CD4-positive, alpha-beta T cell treated with Interleukin-17A for 1 hour (primary cell): ENCODE data around the gene CDKAL1.
"Not testable (repeated sequence)": the region's sequence is repeated elsewhere in the genome, so short reads cannot be mapped to it uniquely, and the experiment has no call there.

Experiments
- DNase-seq: peaks from one replicate; pipeline ENCODE4 v3.0.0-alpha.2; 2020

Gene CDKAL1

GRCh38 chr6:20808439-20808838 is 274.2 kb downstream of the CDKAL1 start:
- no peak for DNase-seq

DNA sequence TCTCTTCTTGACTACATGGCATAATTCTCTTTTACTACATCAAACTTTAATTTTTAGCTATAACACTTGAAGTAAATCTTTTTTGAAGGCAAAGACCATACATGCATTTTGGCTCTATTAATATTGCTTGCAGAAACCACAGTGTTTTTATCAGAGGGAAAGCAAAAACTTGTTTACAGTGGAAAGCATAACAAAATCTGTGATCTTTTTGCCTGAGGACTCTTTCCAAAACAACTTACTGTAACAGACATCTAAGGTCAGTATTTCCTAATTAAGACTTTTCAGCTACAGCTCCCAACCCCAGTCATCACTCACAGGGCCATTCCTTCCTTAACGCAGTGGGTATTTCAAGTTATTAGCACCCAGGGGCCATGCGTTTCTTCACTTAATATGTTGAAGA is 274.7 kb downstream of the CDKAL1 start:
- no peak for DNase-seq

DNA sequence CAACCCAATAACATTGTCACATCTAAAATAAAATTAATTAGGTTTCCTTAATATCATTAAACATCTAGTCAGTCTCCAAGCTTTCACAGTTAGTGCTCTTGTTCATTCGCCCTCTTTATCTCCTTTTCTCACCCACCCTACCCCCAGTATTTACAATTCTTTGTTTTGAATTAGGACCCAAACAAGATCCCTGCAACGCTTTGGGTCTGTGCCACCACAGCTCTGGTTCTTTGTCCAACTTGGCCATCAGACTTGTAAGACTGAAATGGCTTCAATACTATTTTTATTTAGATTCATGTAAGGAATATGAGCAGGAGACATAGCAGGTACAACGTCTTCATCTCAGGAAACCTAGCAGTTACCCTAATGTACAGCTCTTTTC is 276.5 kb downstream of the CDKAL1 start:
- no peak for DNase-seq

DNA sequence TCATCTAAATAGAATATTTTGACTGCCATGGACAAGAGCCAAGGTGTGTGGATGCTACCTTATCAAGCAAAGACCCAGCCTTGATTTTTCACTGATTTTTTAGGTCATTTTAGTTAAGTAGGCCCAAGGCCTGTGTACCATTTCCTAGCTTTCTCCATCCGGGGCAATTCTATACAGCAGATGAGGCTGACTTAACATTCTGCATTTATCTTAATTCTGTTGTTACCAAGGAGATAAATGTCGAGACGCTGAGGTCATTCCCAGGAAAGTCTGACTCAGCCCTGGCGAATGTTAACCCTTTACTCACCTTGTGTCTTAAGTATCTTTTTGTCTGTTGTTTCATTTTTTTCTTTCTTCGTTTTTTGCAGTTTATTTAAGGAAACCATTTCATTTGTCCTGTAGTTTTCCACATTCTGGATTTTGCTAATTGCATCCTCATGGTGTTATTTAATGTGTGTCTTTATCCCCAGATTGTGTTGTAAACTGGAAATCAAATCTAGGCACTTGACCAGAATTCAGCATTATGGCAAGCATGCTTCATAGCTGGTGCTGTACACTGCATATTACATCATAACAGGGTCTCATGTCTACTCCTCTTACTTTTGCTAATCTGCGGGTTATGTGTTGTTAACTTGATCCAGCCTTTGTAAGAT is 277.0 kb downstream of the CDKAL1 start:
- DNase-seq: no peak

DNA sequence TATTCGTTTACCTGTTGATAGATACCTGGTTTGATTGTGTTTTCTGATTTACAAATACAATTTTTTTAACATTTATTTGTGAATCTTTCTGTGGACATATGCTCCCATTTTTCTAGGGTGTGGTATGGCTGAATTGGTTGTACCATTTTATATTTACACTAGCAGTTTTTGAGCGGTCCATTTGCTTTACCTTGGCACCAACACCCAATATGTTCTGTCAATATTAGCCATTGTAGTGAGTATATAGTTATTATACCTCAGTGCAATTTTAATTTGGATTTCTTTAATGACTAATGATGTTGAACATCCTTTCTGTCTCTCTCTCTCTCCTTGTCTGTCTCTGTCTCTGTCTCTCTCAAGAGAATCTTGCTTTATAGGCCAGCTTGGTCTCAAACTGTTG is 278.5 kb downstream of the CDKAL1 start:
- DNase-seq: no peak

DNA sequence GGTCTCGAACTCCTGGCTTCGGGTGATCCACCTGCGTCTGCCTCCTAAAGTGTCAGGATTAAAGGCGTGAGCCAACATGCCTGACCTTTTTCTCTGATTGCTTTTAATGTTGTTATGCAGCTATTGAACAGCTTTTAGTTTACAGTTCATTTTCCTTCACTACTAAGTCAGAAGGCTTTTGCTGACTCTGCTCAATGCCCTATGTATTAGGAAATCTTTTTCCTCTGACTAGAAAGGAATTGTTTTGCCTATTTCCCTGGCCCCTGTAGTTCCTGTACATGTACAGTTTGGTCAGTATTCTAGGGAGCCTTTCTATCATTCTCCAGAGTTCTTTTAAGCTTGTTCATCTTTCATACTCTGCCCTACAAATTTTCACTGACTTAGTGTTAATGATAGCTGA is 280.2 kb downstream of the CDKAL1 start:
- no peak for DNase-seq

DNA sequence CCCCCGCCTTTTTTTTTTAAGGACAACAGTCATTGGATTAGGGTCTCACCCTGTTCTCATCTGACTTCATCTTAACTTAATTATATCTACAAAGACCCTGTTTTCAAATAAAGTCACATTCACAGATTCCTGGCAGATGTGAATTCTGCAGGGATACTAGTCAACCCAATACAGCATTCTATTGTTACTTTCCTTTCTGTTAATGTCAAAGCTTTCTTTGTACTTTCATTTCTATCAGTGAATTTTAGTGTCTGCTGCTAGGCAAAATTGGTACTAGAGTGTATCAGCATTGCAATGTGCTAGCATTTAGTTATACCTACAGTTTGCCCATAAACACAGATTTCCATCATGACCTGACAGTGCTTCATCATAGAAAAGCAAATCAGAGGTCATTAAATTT is 281.9 kb downstream of the CDKAL1 start:
- DNase-seq: no peak

GRCh38 chr6:20817806-20818320 is 283.6 kb downstream of the CDKAL1 start:
- DNase-seq: no peak

DNA sequence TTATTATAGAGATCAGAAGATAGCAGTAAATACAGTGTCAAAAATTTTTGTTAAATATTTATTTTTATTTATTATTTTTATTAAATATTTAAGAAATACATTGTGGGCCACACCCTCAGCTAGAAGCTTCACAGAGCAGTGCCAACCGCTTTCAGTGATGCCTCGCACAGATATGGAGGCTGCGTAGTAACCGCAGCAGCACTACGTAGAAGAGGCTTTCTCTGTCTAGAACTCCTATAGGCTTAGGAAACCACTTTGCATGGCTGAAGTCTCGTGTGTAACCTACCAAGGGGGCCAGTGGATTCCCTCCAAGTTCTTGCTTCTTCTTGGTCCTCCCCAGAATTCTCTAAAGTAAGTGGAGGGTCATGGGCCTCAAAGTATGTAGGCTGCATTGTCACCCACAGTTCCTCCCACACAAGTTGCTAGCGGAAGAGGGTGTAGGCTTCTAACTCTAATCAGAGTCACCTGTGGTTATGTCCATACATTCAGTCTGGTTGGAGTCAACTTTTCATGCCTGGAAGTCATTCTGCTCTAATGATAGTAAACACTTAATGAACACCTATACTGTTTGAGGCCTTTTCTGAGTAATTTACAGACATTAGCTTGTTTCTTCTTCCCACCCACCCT is 285.6 kb downstream of the CDKAL1 start:
- DNase-seq: no peak

GRCh38 chr6:20826378-20826777 is 292.1 kb downstream of the CDKAL1 start:
- DNase-seq: no peak

DNA sequence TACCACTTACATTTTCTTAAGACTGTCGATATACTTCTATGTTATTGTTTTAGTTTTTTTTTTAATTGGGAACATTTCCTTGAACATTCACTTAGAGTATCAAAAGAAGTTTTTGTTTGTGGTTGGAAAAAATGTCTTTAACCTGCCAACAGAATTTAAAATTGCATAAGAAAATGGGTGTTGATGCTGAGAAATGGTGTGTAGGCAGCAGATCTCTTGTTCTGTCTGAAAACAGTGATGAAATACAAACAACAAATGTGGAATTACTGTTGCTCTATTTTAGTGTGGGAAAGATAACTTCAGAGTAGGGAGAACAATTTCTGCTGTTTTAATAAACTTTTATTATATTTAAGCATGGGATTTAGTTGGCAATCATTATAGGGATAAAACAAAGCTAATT is 293.5 kb downstream of the CDKAL1 start:
- no peak for DNase-seq

- DNase-seq: no peak
Measured at GRCh38 chr6:20830576-20830975, 296.3 kb downstream of the CDKAL1 start.

DNA sequence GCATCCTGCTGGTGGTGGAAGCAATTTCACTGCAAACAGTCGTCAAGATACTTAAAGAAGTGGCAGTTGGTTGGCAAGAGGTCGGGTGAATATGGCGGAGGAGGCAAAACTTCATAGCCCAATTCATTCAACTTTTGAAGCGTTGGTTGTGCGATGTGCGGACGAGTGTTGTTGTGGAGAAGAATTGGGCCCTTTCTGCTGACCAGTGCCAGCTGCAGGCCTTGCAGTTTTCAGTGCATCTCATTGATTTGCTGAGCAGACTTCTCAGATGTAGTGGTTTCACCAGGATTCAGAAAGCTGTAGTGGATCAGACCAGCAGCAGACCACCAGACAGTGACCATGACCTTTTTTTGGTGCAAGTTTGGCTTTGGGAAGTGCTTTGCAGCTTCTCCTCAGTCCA is 297.0 kb downstream of the CDKAL1 start:
- not testable (repeated sequence) for DNase-seq

- DNase-seq: no peak
Measured at GRCh38 chr6:20833881-20834515, 299.7 kb downstream of the CDKAL1 start.

DNA sequence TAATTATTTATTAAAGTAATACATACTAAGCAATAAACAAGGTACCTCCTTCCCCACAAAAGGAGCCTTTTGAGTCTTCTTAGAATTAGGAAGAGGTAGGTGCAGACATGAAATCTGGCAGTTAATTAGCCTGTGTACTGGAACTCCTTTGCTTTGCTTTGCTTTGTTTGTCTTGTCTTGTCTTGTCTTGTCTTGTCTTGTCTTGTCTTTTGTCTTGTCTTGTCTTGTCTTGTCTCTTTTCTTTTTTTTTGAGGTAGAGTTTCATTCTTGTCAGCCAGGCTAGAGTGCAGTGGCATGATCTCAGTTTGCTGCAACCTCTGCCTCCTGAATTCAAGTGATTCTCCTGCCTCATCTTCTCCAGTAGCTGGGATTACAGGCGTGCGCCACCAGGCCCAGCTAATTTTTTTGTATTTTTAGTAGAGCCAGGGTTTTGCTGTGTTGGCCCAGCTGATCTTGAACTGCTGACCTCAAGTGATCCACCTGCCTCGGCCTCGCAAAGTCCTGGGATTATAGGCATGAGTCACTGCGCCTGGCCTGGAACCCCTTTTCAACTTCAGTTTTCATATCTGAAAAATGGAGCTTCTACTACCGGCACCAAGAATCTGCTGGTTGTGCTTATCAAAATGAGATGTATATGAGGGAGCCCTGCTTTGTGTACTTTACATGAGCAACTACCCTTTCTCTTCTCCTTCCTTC is 301.2 kb downstream of the CDKAL1 start:
- no peak for DNase-seq

GRCh38 chr6:20837189-20837588 is 302.9 kb downstream of the CDKAL1 start:
- DNase-seq: peak; percentile 37

DNA sequence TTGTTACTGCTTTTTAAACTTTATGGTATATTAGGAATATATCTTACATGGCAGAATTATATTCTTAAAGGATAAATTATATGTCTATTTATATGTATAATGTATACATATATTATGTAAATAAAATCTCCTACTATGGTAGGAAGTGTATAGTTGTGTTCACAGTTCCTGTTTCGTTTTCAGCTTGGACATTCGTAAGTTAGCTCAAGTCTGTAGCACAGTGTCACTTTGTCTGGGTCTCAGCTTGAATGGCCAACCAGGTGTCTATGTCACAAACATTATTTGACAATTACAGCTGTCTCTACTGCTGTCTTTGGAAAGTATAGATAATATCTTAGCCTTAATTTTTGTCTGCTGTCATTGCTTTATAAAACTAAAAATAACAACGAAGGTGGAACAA is 303.9 kb downstream of the CDKAL1 start:
- DNase-seq: no peak

DNA sequence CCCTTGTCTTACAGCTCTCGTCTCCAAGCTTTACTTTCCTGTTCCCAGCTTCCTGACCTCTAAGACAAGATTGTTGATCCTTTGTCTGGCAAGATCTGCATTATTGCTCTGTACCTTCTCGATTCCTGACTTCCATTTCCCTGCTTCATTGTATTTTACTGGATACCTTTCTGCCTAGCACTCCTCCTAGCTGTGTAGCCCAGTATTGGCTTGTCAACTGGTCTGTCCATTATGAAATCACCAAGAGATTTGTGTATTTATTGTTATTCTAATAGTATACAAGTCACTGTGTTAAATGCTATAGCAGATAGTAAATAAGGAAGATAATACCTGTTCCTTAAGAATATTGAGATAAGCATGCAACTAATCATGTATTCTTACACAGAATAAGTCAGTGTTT is 305.4 kb downstream of the CDKAL1 start:
- no peak for DNase-seq

DNA sequence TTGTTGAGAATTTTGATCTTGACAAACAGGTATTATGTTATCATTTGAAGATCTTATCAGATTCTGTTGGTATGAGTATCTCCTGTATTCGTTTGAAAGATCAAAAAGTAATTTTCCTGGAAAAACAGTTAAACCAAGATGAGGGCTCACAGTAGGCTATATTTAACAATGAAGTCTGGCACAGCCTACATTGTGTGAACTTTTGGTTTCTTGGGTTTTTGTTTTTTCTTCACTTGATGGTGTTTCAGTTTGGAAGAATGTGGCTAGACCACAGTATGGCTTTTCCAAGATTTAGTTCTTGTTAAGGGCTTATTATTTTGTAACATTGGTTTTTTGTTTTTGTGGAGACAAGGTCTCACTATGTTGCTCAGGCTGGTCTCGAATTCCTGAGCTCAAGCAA is 306.4 kb downstream of the CDKAL1 start:
- no peak for DNase-seq

GRCh38 chr6:20841806-20842205 is 307.5 kb downstream of the CDKAL1 start:
- DNase-seq: no peak

DNA sequence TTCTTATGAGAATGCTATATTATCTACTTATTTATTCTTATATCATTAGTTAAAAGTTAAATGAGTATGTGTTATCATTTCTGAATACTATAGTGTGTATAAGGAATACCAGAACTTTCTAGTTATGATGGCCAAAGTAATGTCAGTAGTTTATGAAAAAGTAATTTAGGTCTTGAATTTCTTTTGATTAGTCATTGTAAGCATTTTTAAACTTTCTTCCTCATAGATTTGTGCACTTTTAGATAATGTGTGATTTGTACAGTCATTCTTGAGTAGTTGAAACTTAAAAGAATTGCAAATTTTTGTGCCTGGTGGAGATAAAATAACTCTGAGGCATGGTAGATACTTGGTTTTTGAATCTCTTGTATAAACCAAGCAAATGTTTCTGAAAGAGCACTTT is 311.3 kb downstream of the CDKAL1 start:
- no peak for DNase-seq

- DNase-seq: no peak
Measured at GRCh38 chr6:20846602-20847028, 312.4 kb downstream of the CDKAL1 start.

- no peak for DNase-seq
Measured at GRCh38 chr6:20847904-20848303, 313.6 kb downstream of the CDKAL1 start.
